ENCODE measurements around the gene CNTNAP2.

DNA sequence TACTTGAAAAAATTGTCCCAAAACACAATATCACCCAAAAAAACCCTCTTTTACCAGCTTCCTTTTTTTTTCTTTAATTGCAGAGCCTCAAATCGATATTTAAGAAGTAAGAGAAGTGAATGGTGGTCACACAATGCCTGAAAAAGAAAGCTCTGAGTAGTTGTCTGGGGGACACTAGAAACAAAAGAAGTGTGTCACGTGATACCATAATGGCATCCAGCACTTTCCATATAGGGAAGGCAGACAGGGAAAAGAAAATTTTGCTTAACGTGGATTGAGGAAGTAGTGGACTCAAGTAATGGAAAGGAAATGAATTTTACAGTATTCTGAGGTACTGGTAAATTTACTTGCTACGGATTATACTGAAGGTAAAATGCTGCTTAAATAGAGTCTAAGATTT, 1708.1 kb downstream of the CNTNAP2 start:
- TF ChIP-seq, protein P1, sequence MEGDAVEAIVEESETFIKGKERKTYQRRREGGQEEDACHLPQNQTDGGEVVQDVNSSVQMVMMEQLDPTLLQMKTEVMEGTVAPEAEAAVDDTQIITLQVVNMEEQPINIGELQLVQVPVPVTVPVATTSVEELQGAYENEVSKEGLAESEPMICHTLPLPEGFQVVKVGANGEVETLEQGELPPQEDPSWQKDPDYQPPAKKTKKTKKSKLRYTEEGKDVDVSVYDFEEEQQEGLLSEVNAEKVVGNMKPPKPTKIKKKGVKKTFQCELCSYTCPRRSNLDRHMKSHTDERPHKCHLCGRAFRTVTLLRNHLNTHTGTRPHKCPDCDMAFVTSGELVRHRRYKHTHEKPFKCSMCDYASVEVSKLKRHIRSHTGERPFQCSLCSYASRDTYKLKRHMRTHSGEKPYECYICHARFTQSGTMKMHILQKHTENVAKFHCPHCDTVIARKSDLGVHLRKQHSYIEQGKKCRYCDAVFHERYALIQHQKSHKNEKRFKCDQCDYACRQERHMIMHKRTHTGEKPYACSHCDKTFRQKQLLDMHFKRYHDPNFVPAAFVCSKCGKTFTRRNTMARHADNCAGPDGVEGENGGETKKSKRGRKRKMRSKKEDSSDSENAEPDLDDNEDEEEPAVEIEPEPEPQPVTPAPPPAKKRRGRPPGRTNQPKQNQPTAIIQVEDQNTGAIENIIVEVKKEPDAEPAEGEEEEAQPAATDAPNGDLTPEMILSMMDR (IDR thresholded peaks at IDR 0.05), result no peak
- TF ChIP-seq POLR2A (IDR thresholded peaks at IDR 0.05) (no peak), POLR2AphosphoS5 (IDR thresholded peaks at IDR 0.05) (no peak)
